ENCODE results near the gene MYOCD.

DNA sequence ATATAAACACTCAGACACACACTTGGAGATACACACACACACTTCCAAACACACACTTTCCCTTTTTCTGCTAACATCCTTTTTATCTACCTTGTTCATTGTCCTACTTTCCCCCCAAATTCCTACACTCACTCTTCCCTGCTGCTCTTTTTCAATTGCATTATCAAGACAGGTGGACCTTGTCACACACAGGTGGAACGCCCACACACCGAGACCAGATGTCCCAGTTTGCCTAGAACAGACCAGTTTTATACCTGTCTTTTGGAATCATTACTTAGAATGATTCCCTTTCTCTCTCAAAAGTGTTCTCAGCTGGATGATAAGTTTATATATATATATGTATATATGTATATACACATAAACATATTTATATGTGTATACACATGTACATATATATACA, 72.9 kb downstream of the MYOCD start:
- TF ChIP-seq, protein P1, sequence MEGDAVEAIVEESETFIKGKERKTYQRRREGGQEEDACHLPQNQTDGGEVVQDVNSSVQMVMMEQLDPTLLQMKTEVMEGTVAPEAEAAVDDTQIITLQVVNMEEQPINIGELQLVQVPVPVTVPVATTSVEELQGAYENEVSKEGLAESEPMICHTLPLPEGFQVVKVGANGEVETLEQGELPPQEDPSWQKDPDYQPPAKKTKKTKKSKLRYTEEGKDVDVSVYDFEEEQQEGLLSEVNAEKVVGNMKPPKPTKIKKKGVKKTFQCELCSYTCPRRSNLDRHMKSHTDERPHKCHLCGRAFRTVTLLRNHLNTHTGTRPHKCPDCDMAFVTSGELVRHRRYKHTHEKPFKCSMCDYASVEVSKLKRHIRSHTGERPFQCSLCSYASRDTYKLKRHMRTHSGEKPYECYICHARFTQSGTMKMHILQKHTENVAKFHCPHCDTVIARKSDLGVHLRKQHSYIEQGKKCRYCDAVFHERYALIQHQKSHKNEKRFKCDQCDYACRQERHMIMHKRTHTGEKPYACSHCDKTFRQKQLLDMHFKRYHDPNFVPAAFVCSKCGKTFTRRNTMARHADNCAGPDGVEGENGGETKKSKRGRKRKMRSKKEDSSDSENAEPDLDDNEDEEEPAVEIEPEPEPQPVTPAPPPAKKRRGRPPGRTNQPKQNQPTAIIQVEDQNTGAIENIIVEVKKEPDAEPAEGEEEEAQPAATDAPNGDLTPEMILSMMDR (IDR thresholded peaks at IDR 0.05) = no peak
- TF ChIP-seq POLR2A (IDR thresholded peaks at IDR 0.05) = no peak
